Stimulated activated CD4-positive, alpha-beta T cell treated with anti-CD3 and anti-CD28 coated beads, Interleukin-1b, Interleukin-23, amount 100 ng/mL, for 1 hour (primary cell): Measurements from ENCODE around the gene SDK1.
"Not testable (repeated sequence)": the region's sequence is repeated elsewhere in the genome, so short reads cannot be mapped to it uniquely, and the experiment has no call there.

Source experiments
- DNase-seq, 2 donors: peaks; one replicate each; pipeline ENCODE4 v3.0.0-alpha.2; 2020; ENCODE audit warnings: low read depth in 2 of 2

Gene SDK1

DNA sequence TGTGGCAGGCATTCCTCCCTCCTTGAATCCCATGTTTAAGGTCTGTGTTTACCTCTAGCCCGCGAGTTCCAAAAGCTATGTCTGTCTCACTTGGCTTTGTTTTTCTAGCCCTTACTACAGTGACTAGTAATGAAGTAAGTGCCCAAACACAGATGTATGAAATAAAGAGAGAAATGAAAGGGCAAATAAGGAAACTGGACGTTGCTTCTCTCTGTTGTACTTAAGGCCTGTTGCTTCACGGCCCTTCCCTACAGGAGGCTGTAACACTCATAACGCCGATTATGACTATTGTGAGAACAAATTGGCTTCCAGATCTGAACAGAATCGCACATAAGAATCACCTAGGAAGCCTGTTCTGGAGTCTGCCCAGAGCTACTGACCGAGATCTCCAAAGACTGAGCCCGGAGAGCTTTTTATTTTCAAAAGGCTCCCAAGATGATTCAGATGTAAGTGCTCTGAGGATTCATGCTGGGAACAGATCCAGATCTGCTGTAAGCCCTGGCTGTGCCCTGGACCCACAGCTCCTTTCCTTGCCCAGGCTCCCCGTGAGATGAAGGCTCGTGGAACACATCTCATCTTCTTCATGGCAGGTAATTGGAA is 432.6 kb downstream of the SDK1 start:
- no peak for DNase-seq

GRCh38 chr7:3738964-3739363 is 437.9 kb downstream of the SDK1 start:
- no peak for DNase-seq

DNA sequence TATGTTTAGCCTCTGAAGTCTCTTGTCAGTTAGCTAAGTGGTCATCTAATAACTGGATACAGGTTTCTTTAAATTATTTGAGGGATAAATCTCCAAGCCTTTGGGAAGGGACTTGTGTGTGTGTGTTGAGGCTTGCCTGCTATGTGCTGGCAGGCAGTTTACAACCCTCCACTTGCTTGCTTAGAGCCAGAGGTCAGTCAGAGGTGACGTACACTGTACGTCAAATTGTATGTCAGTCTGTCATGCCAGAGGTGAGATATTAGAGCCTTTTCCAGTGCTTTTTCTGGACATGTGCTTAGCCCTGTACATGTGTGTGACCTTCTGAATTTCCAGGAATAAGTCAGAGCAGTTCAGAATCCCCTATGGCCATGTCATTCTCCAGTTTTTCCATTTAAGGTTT is 438.9 kb downstream of the SDK1 start:
- DNase-seq = no peak

DNA sequence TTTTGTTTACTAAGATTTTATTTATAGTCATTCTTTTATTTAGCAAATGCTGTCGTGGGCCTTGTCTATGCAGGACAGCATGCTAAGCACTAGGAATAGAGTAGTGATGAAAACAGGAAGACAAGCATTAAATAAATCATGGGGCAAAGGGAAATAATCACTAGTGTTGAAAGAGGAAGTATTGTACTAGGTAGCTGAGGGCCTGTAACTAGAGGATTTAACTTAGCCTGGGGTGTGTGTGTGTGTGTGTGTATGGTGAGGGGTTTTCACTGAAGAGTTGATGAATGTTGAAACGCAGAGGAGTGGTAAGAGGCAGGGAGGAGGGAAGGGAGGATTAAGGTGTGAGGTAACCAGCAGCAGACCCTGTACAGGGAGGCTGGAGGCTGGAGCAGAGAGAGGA is 446.4 kb downstream of the SDK1 start:
- DNase-seq = no peak

GRCh38 chr7:3748389-3748788 is 447.3 kb downstream of the SDK1 start:
- DNase-seq = no peak

DNA sequence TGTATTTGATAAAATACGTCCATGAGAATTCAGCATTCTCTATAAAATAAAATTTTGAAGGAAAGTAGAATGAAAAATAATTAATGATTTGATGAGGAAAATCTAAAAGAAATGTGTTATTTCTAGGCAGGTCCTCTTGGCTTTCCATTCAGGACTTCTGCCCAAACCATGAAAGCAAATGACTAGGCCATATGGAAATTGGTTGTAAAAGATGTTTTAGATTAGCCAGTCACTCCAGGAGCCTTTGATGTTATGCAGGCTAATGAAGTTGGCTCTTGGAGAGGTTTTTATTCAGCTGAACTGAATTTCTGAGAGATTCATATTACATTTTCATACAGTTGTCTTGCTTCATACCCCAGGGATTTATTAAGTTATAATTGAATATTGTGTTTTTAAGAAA is 452.8 kb downstream of the SDK1 start:
- DNase-seq = no peak

DNA sequence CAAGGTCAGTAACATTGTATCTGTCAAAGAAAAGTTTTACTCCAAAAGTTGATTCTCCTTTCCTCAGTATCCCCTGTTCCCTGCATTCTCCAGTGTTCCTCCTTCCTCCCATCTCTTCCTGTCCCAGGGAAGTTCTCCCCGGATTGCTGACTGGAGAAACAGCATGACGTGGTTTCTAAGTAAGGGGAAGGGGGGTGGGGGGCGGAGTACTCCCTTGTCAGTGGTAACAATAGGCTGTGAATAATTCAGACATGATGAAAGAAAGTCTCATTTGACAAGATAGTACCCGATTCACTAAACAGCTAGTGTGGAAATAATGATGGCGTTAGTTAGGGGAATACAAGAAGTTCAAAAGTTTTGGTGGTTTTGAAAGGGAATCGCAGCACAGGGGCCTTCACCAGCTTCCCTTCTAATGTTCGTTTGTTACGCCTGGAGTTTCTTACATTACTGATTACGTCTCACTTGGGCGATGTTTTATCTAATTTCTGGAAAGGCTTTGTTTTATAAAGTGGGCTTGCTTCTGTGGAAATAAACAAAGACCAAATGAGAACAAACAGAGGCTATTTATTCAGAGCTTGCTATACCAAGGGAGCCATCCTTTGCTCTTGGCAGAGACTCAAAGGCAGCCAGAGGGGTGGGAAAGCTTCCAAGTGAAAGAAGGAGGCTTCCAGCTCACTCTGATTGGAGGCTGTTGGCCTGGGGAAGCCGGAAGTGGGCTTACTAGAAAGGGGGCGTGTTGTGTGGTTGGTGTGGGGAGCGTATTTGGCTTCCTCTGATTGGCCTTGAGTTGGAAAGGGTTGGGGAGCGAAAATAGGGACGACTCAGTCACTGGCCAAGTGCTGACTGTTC is 453.7 kb downstream of the SDK1 start:
- no peak for DNase-seq

DNA sequence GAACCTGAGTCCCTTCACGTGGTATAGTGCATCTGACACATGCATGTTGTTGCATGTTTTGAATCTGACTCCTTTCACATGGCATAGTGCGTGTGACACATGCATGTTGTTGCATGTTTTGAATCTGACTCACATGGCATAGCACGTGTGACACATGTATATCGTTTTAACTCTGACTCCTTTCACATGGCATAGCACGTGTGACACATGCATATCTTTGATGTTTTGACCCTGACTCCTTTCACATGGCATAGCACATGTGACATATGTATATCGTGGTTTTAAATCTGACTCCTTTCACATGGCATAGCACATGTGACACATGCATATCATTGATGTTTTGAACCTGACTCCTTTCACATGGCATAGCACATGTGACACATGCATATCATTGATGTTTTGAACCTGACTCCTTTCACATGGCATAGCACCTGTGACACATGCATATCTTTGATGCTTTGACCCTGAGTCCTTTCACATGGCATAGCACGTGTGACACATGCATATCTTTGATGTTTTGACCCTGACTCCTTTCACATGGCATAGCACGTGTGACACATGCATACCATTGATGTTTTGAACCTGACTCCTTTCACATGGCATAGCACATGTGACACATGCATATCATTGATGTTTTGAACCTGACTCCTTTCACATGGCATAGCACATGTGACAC is 454.9 kb downstream of the SDK1 start:
- not testable (repeated sequence) for DNase-seq

- no peak for DNase-seq
These were observed 456.0 kb downstream of the SDK1 start for GRCh38 chr7:3757059-3757458.

DNA sequence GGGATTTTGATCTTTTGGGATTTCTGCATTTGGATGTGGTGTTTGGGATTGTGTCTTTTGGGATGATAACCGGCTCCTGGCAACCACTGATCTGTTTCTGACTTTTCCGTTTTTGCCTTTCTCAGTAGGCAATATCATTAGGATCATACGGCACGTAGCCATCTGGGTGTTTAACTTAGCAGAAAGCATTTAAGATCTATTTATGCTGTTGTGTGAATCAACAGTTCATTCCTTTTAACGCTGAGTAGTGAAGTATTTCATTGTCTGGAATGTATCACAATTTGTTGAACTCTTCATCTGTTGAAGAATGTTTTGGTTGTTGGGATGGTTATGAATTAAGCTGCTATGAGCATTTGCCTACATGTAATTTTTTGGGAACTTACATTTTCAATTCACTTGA is 459.6 kb downstream of the SDK1 start:
- no peak for DNase-seq

DNA sequence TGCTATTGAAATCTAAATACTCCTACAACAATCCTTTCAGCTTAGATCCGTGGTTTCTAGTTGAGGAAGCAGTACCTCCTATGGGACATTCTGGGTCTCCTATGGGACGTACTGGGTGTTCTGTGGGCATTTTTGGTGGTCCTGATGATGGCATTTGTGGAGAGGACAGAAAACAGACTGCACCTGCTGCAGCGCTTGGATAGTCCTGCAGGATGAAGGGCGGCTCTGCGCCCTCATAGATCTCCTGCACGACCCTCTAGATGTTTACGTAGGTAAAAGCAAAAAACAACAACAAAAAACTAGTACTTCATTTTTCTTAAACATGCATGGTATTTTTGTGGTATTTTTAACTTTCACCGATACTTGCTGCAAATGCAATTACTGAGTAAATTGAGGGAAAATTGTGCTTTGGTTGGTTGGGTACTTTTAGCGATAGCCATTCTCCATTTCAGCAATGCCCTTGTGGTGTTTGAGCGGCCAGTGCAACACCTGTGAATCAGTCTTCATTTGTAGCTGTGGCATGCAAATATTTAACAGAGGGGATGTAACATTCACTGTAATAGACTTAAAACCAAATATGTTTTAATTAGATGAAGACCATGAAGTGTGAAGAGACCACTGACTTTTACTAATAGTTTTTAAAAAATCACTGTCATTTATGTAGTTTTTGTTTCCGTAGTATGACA is 461.2 kb downstream of the SDK1 start:
- DNase-seq = no peak

- DNase-seq = no peak
These were observed 467.1 kb downstream of the SDK1 start for GRCh38 chr7:3767917-3768777.

GRCh38 chr7:3771906-3772305 is 470.9 kb downstream of the SDK1 start:
- no peak for DNase-seq

DNA sequence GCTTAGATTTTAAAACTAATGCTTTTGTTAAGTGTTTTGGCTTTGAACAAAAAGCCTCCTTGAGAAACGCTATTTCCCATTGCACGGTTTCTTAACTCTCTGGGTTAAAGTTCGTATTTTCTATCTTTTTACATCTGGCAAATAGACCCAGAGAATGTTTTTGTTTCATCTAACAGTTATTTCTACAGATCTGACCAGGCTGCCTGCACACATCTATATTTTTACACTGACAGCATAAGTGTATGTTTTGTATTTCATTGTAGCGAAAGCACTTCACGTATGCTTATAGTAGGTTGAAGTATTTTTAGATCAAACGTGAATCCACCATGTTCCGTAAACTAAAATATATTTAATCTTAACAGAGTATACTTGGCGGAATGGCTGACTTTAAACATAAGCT is 477.3 kb downstream of the SDK1 start:
- no peak for DNase-seq

DNA sequence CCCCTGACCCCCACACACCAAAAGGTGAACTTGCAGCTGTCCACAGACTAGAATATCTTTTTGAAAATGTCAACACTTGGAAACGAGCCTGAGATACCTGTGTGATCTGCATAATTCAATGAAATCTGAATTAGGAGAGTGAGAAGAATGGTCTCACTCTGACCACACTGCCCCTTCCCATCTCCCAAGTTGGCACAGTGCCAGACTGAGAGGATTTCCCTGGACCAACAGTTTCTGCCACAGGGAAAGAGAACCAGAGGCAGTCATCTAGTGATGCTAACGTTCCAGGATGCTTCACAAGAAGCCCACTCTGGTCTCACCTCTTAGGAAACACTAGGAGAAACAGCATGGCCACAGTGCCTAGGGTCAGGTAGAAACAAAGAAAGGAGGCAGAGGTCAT is 479.0 kb downstream of the SDK1 start:
- DNase-seq = no peak

DNA sequence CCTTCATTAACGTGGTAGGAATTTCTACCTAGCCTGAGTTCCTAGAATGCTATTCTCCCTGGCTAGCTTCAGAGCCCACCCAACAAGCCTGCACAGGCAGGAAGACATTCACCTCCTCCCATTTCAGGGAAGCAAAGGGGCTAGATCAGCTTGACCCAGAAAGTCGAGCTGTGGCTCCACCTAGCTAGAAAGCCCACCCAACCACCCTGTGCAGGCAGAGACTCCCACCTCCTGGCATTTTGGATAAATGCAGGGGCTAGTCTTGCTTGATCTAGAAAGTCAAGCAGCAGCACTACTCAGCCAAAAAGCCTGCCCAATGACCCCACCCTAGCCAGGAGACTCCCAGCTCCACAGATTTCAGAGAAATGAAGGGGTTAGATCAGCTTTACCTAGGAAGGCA is 479.5 kb downstream of the SDK1 start:
- DNase-seq = no peak

DNA sequence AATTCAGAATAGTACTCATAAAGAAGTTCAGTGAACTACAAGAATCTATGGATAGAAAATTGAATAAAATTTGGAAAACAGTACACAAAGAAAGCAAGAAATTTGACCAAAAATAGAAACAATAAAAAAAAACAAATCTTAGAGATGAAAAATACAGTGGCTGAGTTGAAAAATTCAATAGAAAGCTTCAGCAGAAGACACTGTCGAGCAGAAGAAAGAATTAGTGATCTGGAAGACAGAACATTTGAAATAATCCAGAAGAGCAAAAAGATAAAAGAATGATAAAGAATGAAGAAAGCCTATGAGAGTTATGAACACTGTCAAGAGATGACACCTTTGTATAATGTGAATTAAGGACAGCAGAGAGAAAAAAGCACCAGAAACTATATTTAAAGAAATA is 480.6 kb downstream of the SDK1 start:
- DNase-seq = no peak

DNA sequence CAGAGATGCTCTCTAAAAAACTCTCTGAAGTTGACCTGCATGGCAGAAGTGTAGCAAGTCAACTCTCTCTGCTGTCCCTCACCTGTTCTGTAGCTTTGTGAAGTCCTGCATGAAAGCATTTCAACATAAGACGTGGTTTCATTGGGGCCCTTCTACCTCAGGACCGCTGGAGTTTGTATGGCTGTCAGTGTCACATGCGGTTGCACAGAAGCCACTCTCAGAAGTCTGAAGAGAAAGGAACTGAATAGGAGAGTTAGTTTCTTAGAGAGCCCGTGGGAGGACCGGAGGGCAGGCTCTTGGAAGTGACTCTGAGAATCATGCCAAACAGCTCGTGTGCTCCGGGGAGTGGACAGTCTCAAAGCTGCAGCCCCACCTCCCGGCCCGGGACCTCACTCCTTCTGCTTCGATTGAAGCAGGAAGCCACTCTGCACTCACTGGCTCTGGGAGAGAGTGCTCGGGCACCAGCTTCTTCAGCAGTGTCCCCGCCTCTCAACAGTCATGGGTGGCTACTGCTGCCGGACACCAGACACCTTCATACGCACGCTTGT is 486.7 kb downstream of the SDK1 start:
- no peak for DNase-seq

- DNase-seq = no peak
These were observed 489.8 kb downstream of the SDK1 start for GRCh38 chr7:3790803-3791202.

- no peak for DNase-seq
These were observed 490.3 kb downstream of the SDK1 start for GRCh38 chr7:3791327-3791726.

GRCh38 chr7:3795141-3795540 is 494.1 kb downstream of the SDK1 start:
- DNase-seq = no peak
